Right lobe of liver (tissue), 4 donors: ENCODE measurements around the gene DSCAML1.

ENCODE experiments used
- POLR2A ChIP-seq: fragments of 450-650 bp; IDR thresholded peaks from one replicate; pipeline ENCODE4 v1.6.1; 2017; ENCODE audit warnings: antibody characterized with exemption, mild to moderate bottlenecking
- TF ChIP-seq, protein P1 (sequence below), 4 donors: fragments of 200-600 bp in 3 of 4; fragments of 450-650 bp in 1 of 4; IDR thresholded peaks; one replicate each; pipeline versions ENCODE4 v1.5.1 to v1.8.0; 2016 to 2022; ENCODE audit warnings: antibody characterized with exemption in 4 of 4, mild to moderate bottlenecking in 2 of 4
- donor health status: DM: no; HTN: no; CAD: no.
- donor health status: DM: no; HTN: no; CAD: no.
- donor health status: DM: no; HTN: yes; CAD: no.

DNA sequence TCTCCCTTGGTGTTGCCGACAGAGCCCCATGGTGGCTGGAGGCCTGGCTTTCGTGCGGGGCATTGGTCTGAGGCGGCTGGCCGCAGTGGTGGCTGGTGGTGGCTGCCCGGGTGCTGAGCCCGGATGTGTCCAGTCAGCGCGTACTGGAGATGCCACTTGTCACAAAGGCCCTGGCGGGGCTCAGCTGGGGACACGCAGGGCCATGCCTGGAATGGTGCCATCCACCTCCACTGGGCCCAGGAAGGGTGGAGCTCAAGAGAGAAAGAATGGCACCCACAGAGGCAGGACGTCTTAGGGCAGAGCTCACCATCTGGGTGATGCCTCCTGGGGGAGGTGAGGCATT, 376.9 kb downstream of the DSCAML1 start:
- TF ChIP-seq, protein P1, sequence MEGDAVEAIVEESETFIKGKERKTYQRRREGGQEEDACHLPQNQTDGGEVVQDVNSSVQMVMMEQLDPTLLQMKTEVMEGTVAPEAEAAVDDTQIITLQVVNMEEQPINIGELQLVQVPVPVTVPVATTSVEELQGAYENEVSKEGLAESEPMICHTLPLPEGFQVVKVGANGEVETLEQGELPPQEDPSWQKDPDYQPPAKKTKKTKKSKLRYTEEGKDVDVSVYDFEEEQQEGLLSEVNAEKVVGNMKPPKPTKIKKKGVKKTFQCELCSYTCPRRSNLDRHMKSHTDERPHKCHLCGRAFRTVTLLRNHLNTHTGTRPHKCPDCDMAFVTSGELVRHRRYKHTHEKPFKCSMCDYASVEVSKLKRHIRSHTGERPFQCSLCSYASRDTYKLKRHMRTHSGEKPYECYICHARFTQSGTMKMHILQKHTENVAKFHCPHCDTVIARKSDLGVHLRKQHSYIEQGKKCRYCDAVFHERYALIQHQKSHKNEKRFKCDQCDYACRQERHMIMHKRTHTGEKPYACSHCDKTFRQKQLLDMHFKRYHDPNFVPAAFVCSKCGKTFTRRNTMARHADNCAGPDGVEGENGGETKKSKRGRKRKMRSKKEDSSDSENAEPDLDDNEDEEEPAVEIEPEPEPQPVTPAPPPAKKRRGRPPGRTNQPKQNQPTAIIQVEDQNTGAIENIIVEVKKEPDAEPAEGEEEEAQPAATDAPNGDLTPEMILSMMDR (IDR thresholded peaks at IDR 0.05), result no peak
- no peak for TF ChIP-seq POLR2A
